DOHH2 (cell line): ENCODE data around the gene RNF148.
"Not testable (repeated sequence)": the region's sequence is repeated elsewhere in the genome, so short reads cannot be mapped to it uniquely, and the experiment has no call there.

Experiments
- H3F3A ChIP-seq: fragments of 200-600 bp; sonication (generic), shearing (Covaris generic); 2 replicates; pipeline ENCODE4 v1.6.0; 2016; ENCODE audit warnings: antibody characterized with exemption, mild to moderate bottlenecking; ENCODE audit not compliant: control insufficient read depth, insufficient read depth
- H3K27ac ChIP-seq: fragments of 200-600 bp; sonication (generic); 2 replicates; pipeline ENCODE4 v1.5.1; 2014; ENCODE audit warnings: low read depth, mild to moderate bottlenecking, low read length, moderate library complexity
- H3K27me3 ChIP-seq: fragments of 200-600 bp; sonication (generic); 2 replicates; pipeline ENCODE4 v1.6.1; 2014; ENCODE audit warnings: mild to moderate bottlenecking, low read length, mixed read lengths; ENCODE audit not compliant: control insufficient read depth
- H3K36me3 ChIP-seq: fragments of 200-600 bp; sonication (generic); 2 replicates; pipeline ENCODE4 v1.6.1; 2014; ENCODE audit warnings: mild to moderate bottlenecking, low read length, moderate library complexity, mixed read lengths; ENCODE audit not compliant: control insufficient read depth
- H3K4me1 ChIP-seq: fragments of 200-600 bp; sonication (generic); 2 replicates; pipeline ENCODE4 v1.6.1; 2014; ENCODE audit warnings: mild to moderate bottlenecking, low read length, mixed read lengths; ENCODE audit not compliant: control insufficient read depth
- H3K4me2 ChIP-seq: fragments of 200-600 bp; sonication (generic); 2 replicates; pipeline ENCODE4 v1.6.0; 2014; ENCODE audit warnings: mild to moderate bottlenecking, low read length, moderate library complexity
- H3K4me3 ChIP-seq: fragments of 200-600 bp; sonication (generic); 2 replicates; pipeline ENCODE4 v1.5.1; 2014; ENCODE audit warnings: mild to moderate bottlenecking, low read length, mixed read lengths
- H3K79me2 ChIP-seq: fragments of 200-600 bp; sonication (generic); 2 replicates; pipeline ENCODE4 v1.6.1; 2014; ENCODE audit warnings: mild to moderate bottlenecking, low read length, mixed read lengths; ENCODE audit not compliant: control insufficient read depth
- H3K9me2 ChIP-seq: fragments of 200-600 bp; sonication (generic); replicated peaks from 2 replicates; pipeline ENCODE4 v1.6.1; 2014; ENCODE audit warnings: mild to moderate bottlenecking, low read length, mixed read lengths; ENCODE audit not compliant: control insufficient read depth
- H3K9me3 ChIP-seq: fragments of 200-600 bp; sonication (generic); 2 replicates; pipeline ENCODE4 v1.6.1; 2014; ENCODE audit warnings: antibody characterized with exemption, low read length, mixed read lengths; ENCODE audit not compliant: control insufficient read depth, insufficient read depth
- H4K20me1 ChIP-seq: fragments of 200-600 bp; sonication (generic); 2 replicates; pipeline ENCODE4 v1.6.0; 2014; ENCODE audit warnings: low read depth, mild to moderate bottlenecking, antibody characterized with exemption, low read length, moderate library complexity; ENCODE audit not compliant: control insufficient read depth, insufficient read depth
- CTCF ChIP-seq: fragments of 200-600 bp; sonication (generic); IDR thresholded peaks from one replicate; pipeline ENCODE4 v1.5.1; 2014; ENCODE audit warnings: antibody characterized with exemption, mild to moderate bottlenecking, low read depth, low read length; ENCODE audit not compliant: poor library complexity, severe bottlenecking
- EZH2phosphoT487 ChIP-seq: fragments of 200-600 bp; sonication (generic); IDR thresholded peaks from 2 replicates; pipeline ENCODE4 v1.6.1; 2017; ENCODE audit warnings: borderline replicate concordance, mild to moderate bottlenecking, antibody characterized with exemption, low read length, moderate library complexity, mixed read lengths

RNF148 gene

DNA sequence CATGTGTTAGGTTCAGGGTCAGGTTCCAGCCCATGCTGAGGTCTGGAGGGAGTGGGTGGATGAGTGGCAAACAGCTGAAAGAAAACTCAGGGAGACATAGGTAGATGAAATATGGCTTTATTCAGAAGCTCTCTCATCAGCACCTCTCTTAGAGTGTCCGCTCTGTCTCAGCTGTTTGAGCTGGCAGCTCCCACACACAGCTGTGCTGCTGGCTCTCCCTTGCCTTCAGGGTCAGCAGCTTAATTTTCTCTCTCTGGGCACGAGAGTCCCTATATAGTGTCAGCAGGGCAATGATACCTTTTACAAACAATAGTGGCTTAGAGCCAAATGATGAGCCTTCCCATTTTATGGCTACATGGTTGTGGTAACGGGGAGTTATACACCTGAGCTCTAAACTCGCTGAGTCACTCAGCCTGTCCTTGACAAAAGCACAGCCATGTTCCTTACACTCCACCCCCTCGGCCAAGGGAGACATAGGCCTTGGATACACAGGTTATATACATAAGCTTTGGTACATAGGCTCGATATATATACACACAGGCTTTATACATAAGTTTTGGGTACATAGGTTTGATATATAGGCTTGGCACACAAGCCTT, 14.2 kb downstream of the RNF148 start:
- H3K4me2 ChIP-seq, result no peak overlapping the region
- TF ChIP-seq CTCF, result no peak
- no peak for TF ChIP-seq EZH2phosphoT487
- no peaks in the 10 kb centered on the region for H3K9me2 ChIP-seq
- H3K4me1 ChIP-seq, result no peaks in the 10 kb centered on the region
- no peak overlapping the region for H3K27ac ChIP-seq
- peaks cover 12% of the 10 kb centered on the region; the same call in 1 of the 2 replicates for H3K9me3 ChIP-seq
- no peaks in the 10 kb centered on the region for H3K27me3 ChIP-seq
- H3K79me2 ChIP-seq, result no peaks in the 10 kb centered on the region
- H3K36me3 ChIP-seq, result no peaks in the 10 kb centered on the region
- H3K4me3 ChIP-seq, result no peak overlapping the region
- H4K20me1 ChIP-seq, result no peaks in the 10 kb centered on the region
- no peaks in the 10 kb centered on the region for H3F3A ChIP-seq

DNA sequence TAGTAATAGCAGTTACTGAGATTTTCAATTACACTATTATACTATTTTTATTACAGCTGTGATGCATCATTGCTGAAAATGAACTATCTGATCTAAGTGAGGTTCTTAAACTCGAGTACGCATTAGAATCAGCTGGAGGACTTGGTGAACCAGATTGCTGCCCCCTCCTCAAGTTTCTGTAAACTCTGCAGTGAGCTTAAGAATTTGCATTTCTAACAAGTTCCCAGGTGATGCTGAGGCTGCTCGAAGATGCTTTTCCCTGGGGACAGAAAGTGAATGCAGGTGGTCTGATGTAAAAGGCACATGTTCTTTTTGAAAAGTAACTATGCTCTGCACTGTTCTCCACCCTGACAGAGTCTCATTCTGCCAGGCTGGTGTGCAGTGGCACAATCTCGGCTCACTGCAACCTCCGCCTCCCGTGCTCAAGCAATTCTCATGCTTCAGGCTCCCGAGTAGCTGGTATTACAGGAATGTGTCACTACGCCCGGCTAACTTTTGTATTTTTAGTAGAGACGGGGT, 16.3 kb downstream of the RNF148 start:
- TF ChIP-seq CTCF, result no peak
- no peak for TF ChIP-seq EZH2phosphoT487
- Histone ChIP-seq H3K4me2 (no peak overlapping the region), H3K79me2 (no peaks in the 10 kb centered on the region), H3F3A (no peaks in the 10 kb centered on the region), H3K9me3 (peaks cover 1% of the 10 kb centered on the region; the same call in 1 of the 2 replicates), H3K4me3 (no peak overlapping the region), H3K36me3 (no peaks in the 10 kb centered on the region), H3K27me3 (no peaks in the 10 kb centered on the region), H3K27ac (no peak overlapping the region), H3K4me1 (no peaks in the 10 kb centered on the region), H3K9me2 (no peaks in the 10 kb centered on the region), H4K20me1 (no peaks in the 10 kb centered on the region)

DNA sequence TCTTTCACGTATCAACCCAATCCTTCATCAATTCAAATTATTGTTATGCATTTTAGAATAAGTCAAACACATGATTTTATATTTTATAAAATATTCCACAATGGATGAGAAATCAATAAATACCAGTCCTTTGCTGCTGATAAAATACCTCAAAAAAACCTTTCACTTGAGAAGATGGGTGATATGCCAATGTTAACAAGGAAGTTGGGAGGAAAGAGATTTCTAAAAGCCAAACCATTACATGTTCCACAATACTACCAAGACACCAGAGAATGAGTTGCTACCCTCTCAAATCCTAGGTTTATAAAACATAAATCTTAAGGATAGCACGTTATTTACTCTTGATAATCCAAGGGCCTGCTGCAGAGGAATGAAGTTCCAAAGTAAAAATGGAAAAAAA, 18.2 kb downstream of the RNF148 start:
- Histone ChIP-seq H3K9me2 (no peaks in the 10 kb centered on the region), H4K20me1 (no peaks in the 10 kb centered on the region), H3K9me3 (no peaks in the 10 kb centered on the region), H3F3A (no peaks in the 10 kb centered on the region), H3K79me2 (no peaks in the 10 kb centered on the region), H3K4me2 (no peak overlapping the region), H3K4me1 (no peaks in the 10 kb centered on the region), H3K27ac (no peak overlapping the region), H3K36me3 (no peaks in the 10 kb centered on the region), H3K4me3 (no peak overlapping the region), H3K27me3 (no peaks in the 10 kb centered on the region)
- TF ChIP-seq EZH2phosphoT487, result no peak

GRCh38 chr7:122682815-122683550, 19.7 kb downstream of the RNF148 start:
- H3K9me2 ChIP-seq, result no peaks in the 10 kb centered on the region
- no peaks in the 10 kb centered on the region for H3F3A ChIP-seq
- no peaks in the 10 kb centered on the region for H3K79me2 ChIP-seq
- H3K27ac ChIP-seq, result no peak overlapping the region
- no peaks in the 10 kb centered on the region for H3K36me3 ChIP-seq
- TF ChIP-seq EZH2phosphoT487 (no peak), CTCF (no peak)
- H4K20me1 ChIP-seq, result no peaks in the 10 kb centered on the region
- H3K27me3 ChIP-seq, result no peaks in the 10 kb centered on the region
- H3K9me3 ChIP-seq, result no peaks in the 10 kb centered on the region
- H3K4me2 ChIP-seq, result no peak overlapping the region
- no peaks in the 10 kb centered on the region for H3K4me1 ChIP-seq
- H3K4me3 ChIP-seq, result no peak overlapping the region

DNA sequence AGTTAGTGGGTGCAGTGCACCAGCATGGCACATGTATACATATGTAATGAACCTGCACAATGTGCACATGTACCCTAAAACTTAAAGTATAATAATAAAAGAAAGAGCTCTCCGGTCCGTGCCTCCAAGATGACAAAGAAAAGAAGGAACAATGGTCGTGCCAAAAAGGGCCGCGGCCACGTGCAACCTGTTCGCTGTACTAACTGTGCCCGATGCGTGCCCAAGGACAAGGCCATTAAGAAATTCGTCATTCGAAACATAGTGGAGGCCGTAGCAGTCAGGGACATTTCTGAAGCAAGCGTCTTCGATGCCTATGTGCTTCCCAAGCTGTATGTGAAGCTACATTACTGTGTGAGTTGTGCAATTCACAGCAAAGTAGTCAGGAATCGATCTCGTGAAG, 21.5 kb downstream of the RNF148 start:
- not testable (repeated sequence) for H3K4me2 ChIP-seq, H3K79me2 ChIP-seq, H3K36me3 ChIP-seq, H3K9me3 ChIP-seq, H3K4me3 ChIP-seq, H3F3A ChIP-seq, H4K20me1 ChIP-seq, H3K27ac ChIP-seq, H3K4me1 ChIP-seq, H3K27me3 ChIP-seq, H3K9me2 ChIP-seq
